Astrocyte (in vitro differentiated cells and primary cell): Measurements from ENCODE around the gene MGAT5. TPM values are rescaled to one million over a fixed set of nuclear protein-coding genes. Genes with fewer than 3 reads are reported as not detected.

ENCODE experiments used
- DNase-seq: peaks from one replicate; pipeline ENCODE4 v3.0.0-alpha.2; 2010; ENCODE audit warnings: low read depth
- FAIRE-seq: peaks from 2 replicates; lab custom pipeline; 2011; peaks lifted over from hg19 to GRCh38; lab: Jason Lieb, UNC
- H2AFZ ChIP-seq: 2 replicates; pipeline ENCODE4 v1.6.0; 2012; ENCODE audit warnings: low read depth, low read length, inconsistent platforms
- H3K27ac ChIP-seq: 2 replicates; pipeline ENCODE4 v1.5.1; 2011; ENCODE audit warnings: low read depth, low read length, inconsistent platforms
- H3K27me3 ChIP-seq: 2 replicates; pipeline ENCODE4 v1.6.0; 2011; ENCODE audit warnings: low read length, inconsistent platforms; ENCODE audit not compliant: insufficient read depth
- H3K36me3 ChIP-seq: 2 replicates; pipeline ENCODE4 v1.5.1; 2011; ENCODE audit warnings: low read length, inconsistent platforms; ENCODE audit not compliant: insufficient read depth
- H3K4me1 ChIP-seq: 2 replicates; pipeline ENCODE4 v1.5.1; 2011; ENCODE audit warnings: low read length, inconsistent platforms; ENCODE audit not compliant: insufficient read depth
- H3K4me2 ChIP-seq: 2 replicates; pipeline ENCODE4 v1.6.0; 2012; ENCODE audit warnings: low read length, inconsistent platforms
- H3K4me3 ChIP-seq: 2 replicates; pipeline ENCODE4 v1.5.1; 2011; ENCODE audit warnings: low read depth, mild to moderate bottlenecking, low read length, inconsistent platforms; ENCODE audit not compliant: insufficient read depth
- H3K79me2 ChIP-seq: 2 replicates; pipeline ENCODE4 v1.6.0; 2012; ENCODE audit warnings: mild to moderate bottlenecking, low read length, inconsistent platforms; ENCODE audit not compliant: insufficient read depth
- H3K9ac ChIP-seq: 2 replicates; pipeline ENCODE4 v1.6.0; 2012; ENCODE audit warnings: mild to moderate bottlenecking, low read length, inconsistent platforms
- H3K9me3 ChIP-seq: 2 replicates; pipeline ENCODE4 v1.5.1; 2012; ENCODE audit warnings: low read depth, mild to moderate bottlenecking, low read length, inconsistent platforms; ENCODE audit not compliant: insufficient read depth
- H4K20me1 ChIP-seq: 2 replicates; pipeline ENCODE4 v1.6.0; 2012; ENCODE audit warnings: low read length, inconsistent platforms; ENCODE audit not compliant: insufficient read depth
- H3K27ac Mint-ChIP-seq: one replicate; pipeline ENCODE4 v1.8.0; 2021; ENCODE audit warnings: mild to moderate bottlenecking, mixed read lengths; ENCODE audit not compliant: unreplicated experiment
- H3K27me3 Mint-ChIP-seq: one replicate; pipeline ENCODE4 v1.8.0; 2021; ENCODE audit warnings: low read depth, mixed read lengths; ENCODE audit not compliant: unreplicated experiment
- H3K36me3 Mint-ChIP-seq: one replicate; pipeline ENCODE4 v1.8.0; 2021; ENCODE audit warnings: low read depth, mixed read lengths; ENCODE audit not compliant: unreplicated experiment
- H3K4me1 Mint-ChIP-seq: one replicate; pipeline ENCODE4 v1.8.0; 2021; ENCODE audit warnings: low read depth, mixed read lengths; ENCODE audit not compliant: unreplicated experiment
- H3K4me3 Mint-ChIP-seq: one replicate; pipeline ENCODE4 v1.8.0; 2021; ENCODE audit warnings: mild to moderate bottlenecking, moderate library complexity, mixed read lengths; ENCODE audit not compliant: unreplicated experiment
- H3K9me3 Mint-ChIP-seq: one replicate; pipeline ENCODE4 v1.8.0; 2021; ENCODE audit warnings: mild to moderate bottlenecking, mixed read lengths; ENCODE audit not compliant: unreplicated experiment
- CTCF ChIP-seq: IDR thresholded peaks from 2 replicates; pipeline ENCODE4 v1.5.1; 2011; ENCODE audit warnings: low read depth, mild to moderate bottlenecking, inconsistent platforms, low read length, moderate library complexity; ENCODE audit not compliant: insufficient read depth
- EZH2 ChIP-seq: IDR thresholded peaks from 2 replicates; pipeline ENCODE4 v1.6.1; 2012; ENCODE audit warnings: mild to moderate bottlenecking, low read length, inconsistent platforms; ENCODE audit not compliant: insufficient read depth
- total RNA-seq: library from RNA; stranded (reverse); gene quantifications from 2 replicates; pipeline ENCODE4 v1.2.1, GENCODE V29; 2021

The MGAT5 gene
- total RNA-seq, 1 donor from 2014 or later = 80.2 TPM

GRCh38 chr2:134320930-134321329 is 67.1 kb downstream of the MGAT5 start:
- Histone ChIP-seq H3K4me3 (no peak overlapping the region), H3K27ac (no peak overlapping the region), H3K36me3 (no peaks in the 10 kb centered on the region), H3K9ac (no peak overlapping the region), H3K27me3 (no peaks in the 10 kb centered on the region), H4K20me1 (no peaks in the 10 kb centered on the region), H3K9me3 (no peaks in the 10 kb centered on the region), H3K4me2 (no peak overlapping the region), H3K79me2 (no peaks in the 10 kb centered on the region), H3K4me1 (no peaks in the 10 kb centered on the region), H2AFZ (no peak overlapping the region)
- H3K9me3 Mint-ChIP-seq = peaks cover 1% of the 10 kb centered on the region
- peaks cover 23% of the 10 kb centered on the region for H3K36me3 Mint-ChIP-seq
- TF ChIP-seq EZH2 = no peak
- TF ChIP-seq CTCF = no peak
- H3K27me3 Mint-ChIP-seq = no peaks in the 10 kb centered on the region
- DNase-seq = no peak
- no peaks in the 10 kb centered on the region for H3K4me1 Mint-ChIP-seq
- H3K27ac Mint-ChIP-seq = no peak overlapping the region
- no peak for FAIRE-seq
- no peak overlapping the region for H3K4me3 Mint-ChIP-seq

DNA sequence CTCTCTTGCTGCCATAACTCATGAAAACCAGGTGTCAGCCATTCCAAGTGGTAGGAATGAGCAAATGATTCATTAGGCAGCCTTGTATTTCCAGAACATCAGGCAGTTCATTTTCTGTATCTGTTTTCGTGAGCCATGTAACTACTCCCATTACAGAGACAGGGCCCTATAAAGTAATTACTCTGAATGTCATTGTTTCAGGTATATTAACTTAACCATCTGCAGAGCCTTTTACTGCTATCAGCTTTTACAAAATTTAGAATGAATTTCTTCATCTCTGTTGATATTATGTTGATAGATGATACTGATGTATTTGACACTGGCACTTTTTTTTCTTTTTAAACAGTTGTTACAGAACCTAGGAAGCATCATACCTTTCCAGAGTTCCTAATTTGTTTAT is 69.9 kb downstream of the MGAT5 start:
- Mint-ChIP-seq H3K9me3 (peaks cover 1% of the 10 kb centered on the region), H3K36me3 (peaks cover 26% of the 10 kb centered on the region), H3K4me1 (no peaks in the 10 kb centered on the region), H3K4me3 (no peak overlapping the region), H3K27ac (no peak overlapping the region), H3K27me3 (no peaks in the 10 kb centered on the region)
- Histone ChIP-seq H3K9me3 (no peaks in the 10 kb centered on the region), H3K4me3 (no peak overlapping the region), H2AFZ (no peak overlapping the region), H4K20me1 (no peaks in the 10 kb centered on the region), H3K4me2 (no peak overlapping the region), H3K79me2 (no peaks in the 10 kb centered on the region), H3K27me3 (no peaks in the 10 kb centered on the region), H3K9ac (no peak overlapping the region), H3K36me3 (no peaks in the 10 kb centered on the region), H3K4me1 (no peaks in the 10 kb centered on the region), H3K27ac (no peak overlapping the region)
- DNase-seq (no peak), FAIRE-seq (no peak)
- TF ChIP-seq EZH2 (no peak), CTCF (no peak)

DNA sequence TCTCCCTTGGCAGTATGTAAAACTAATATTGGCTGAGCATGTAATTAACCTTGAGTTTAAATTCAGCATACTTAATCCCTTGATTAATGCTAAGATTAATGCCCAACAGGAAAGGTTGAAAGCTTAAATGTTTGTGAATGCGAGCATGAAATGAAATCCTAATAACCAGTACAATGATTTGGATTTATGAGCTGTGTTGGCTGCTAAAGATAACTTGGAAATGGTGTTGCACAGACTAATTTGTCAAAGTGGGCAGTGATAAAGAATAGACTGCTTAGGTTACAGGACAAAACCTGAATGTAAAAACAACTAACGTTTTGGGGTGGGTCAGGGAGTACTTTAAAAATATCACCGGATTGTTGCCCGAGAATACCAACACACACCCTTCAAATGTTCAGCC is 70.6 kb downstream of the MGAT5 start:
- no peaks in the 10 kb centered on the region for H3K4me1 ChIP-seq
- no peak overlapping the region for H3K4me3 Mint-ChIP-seq
- no peak overlapping the region for H3K27ac Mint-ChIP-seq
- no peaks in the 10 kb centered on the region for H3K36me3 ChIP-seq
- no peaks in the 10 kb centered on the region for H3K27me3 Mint-ChIP-seq
- no peak for FAIRE-seq
- H2AFZ ChIP-seq = no peak overlapping the region
- H3K79me2 ChIP-seq = no peaks in the 10 kb centered on the region
- no peak overlapping the region for H3K4me3 ChIP-seq
- no peak for DNase-seq
- no peaks in the 10 kb centered on the region for H3K27me3 ChIP-seq
- H3K27ac ChIP-seq = no peak overlapping the region
- H3K9ac ChIP-seq = no peak overlapping the region
- H3K36me3 Mint-ChIP-seq = peaks cover 21% of the 10 kb centered on the region
- H3K9me3 Mint-ChIP-seq = no peaks in the 10 kb centered on the region
- H3K4me1 Mint-ChIP-seq = no peaks in the 10 kb centered on the region
- no peak for TF ChIP-seq EZH2
- TF ChIP-seq CTCF = no peak
- no peak overlapping the region for H3K4me2 ChIP-seq
- H3K9me3 ChIP-seq = no peaks in the 10 kb centered on the region
- H4K20me1 ChIP-seq = no peaks in the 10 kb centered on the region
